DMS79 treated with DMSO at 0.1 percent for 48 hours (cell line): ENCODE measurements around the gene UBE4B.
"Not testable (repeated sequence)": the region's sequence is repeated elsewhere in the genome, so short reads cannot be mapped to it uniquely, and the experiment has no call there.

Source experiments
- DNase-seq: peaks from one replicate; lab custom pipeline; 2025; lab: John Stamatoyannopoulos, UW

The UBE4B gene

GRCh38 chr1:10073371-10073770 is 40.6 kb downstream of the UBE4B start:
- DNase-seq: not testable (repeated sequence)

- DNase-seq: no peak
These were observed 41.5 kb downstream of the UBE4B start for GRCh38 chr1:10074059-10074851.

- no peak for DNase-seq
These were observed 42.3 kb downstream of the UBE4B start for GRCh38 chr1:10074852-10075730.

GRCh38 chr1:10075732-10076131 is 43.0 kb downstream of the UBE4B start:
- DNase-seq: no peak

GRCh38 chr1:10078494-10078893 is 45.7 kb downstream of the UBE4B start:
- no peak for DNase-seq

GRCh38 chr1:10080523-10080922 is 47.8 kb downstream of the UBE4B start:
- DNase-seq: no peak

- DNase-seq: no peak
These were observed 50.2 kb downstream of the UBE4B start for GRCh38 chr1:10082785-10083479.

- DNase-seq: no peak
These were observed 51.3 kb downstream of the UBE4B start for GRCh38 chr1:10084045-10084444.

- DNase-seq: no peak
These were observed 52.3 kb downstream of the UBE4B start for GRCh38 chr1:10085076-10085475.

- no peak for DNase-seq
These were observed 54.5 kb downstream of the UBE4B start for GRCh38 chr1:10087210-10087609.

GRCh38 chr1:10101929-10102328 is 69.2 kb downstream of the UBE4B start:
- DNase-seq: no peak

GRCh38 chr1:10103193-10103592 is 70.4 kb downstream of the UBE4B start:
- DNase-seq: no peak

GRCh38 chr1:10104834-10105233 is 72.1 kb downstream of the UBE4B start:
- DNase-seq: no peak

GRCh38 chr1:10105484-10105883 is 72.7 kb downstream of the UBE4B start:
- no peak for DNase-seq

- DNase-seq: no peak
These were observed 73.5 kb downstream of the UBE4B start for GRCh38 chr1:10106241-10106640.

GRCh38 chr1:10106756-10107475 is 74.2 kb downstream of the UBE4B start:
- no peak for DNase-seq

- not testable (repeated sequence) for DNase-seq
These were observed 74.7 kb downstream of the UBE4B start for GRCh38 chr1:10107476-10107847.

- DNase-seq: no peak
These were observed 75.4 kb downstream of the UBE4B start for GRCh38 chr1:10108134-10108663.

GRCh38 chr1:10108948-10109708 is 76.4 kb downstream of the UBE4B start:
- DNase-seq: no peak

- no peak for DNase-seq
These were observed 80.7 kb downstream of the UBE4B start for GRCh38 chr1:10113501-10113900.

- no peak for DNase-seq
These were observed 82.0 kb downstream of the UBE4B start for GRCh38 chr1:10114746-10115145.
